ENCODE measurements around the gene FUS. TPM values are rescaled to one million over a fixed set of nuclear protein-coding genes. Genes with fewer than 3 reads are reported as not detected.
A peak's percentile ranks its signal among the peaks of the same experiment; 100 is the strongest.
"Not testable (repeated sequence)": the region's sequence is repeated elsewhere in the genome, so short reads cannot be mapped to it uniquely, and the experiment has no call there.

Gene FUS
- total and polyA plus RNA-seq, 2 of the 13 experiments (the other 11 are each of a cell fraction or from before 2014, with no cell fraction given) = 68.1 to 168 TPM

GRCh38 chr16:31136822-31137499, 43.0 kb upstream of the FUS start:
- H3K27me3 ChIP-seq (ENCODE audit: control insufficient read depth in 1 of 2, insufficient read depth in 2 of 2, low read length in 2 of 2); H2AFZ ChIP-seq (ENCODE audit: low read length); DNase-seq (ENCODE audit: low spot score); H3K9ac ChIP-seq (ENCODE audit: insufficient read depth, low read depth, low read length); BruUV-seq (replicated peaks); H3K9me3 ChIP-seq (ENCODE audit: low read length); H3K79me2 ChIP-seq (ENCODE audit: insufficient read depth, low read length); H3K4me2 ChIP-seq (ENCODE audit: low read depth, low read length); ATAC-seq; H3K4me3 ChIP-seq (replicated peaks in 1 of 3; ENCODE audit: insufficient read depth in 1 of 3, low read depth in 2 of 3, low read length in 3 of 3); H4K20me1 ChIP-seq (ENCODE audit: insufficient read depth, low read length); intact Hi-C loops (cut with micrococcal nuclease; ENCODE audit: unreplicated experiment); FAIRE-seq; in situ Hi-C loops (cut with HindIII; ENCODE audit: extremely low pct_ligation_motif_present, low pct_unique_long_range_greater_than_20kb); H3K27ac ChIP-seq (ENCODE audit: extremely low read length, insufficient read depth, low read length); CTCF ChIA-PET (ENCODE audit: low intra/inter-chr PET ratio, low total read pairs); H3K36me3 ChIP-seq (replicated peaks in 1 of 2; ENCODE audit: control insufficient read depth in 1 of 2, insufficient read depth in 2 of 2, low read length in 2 of 2): not testable (repeated sequence)
- 55% methylated on average over 20 of the region's 20 CpGs for WGBS (ENCODE audit: low lambda C conversion rate)
- POLR2A ChIA-PET = interaction anchor here (1.6 to 11.4 kb wide), 2 partner anchors 16 to 44 kb away, joined by 4 to 275 read pairs; partner anchors contain the start of gene KAT8
- peaks cover 68% of the 10 kb centered on the region for H3K4me1 ChIP-seq (ENCODE audit: insufficient read depth, low read length)
- TF ChIP-seq ZMYM3 (CRISPR knock-in tag; IDR thresholded peaks at IDR 0.05) (0 out of 2 replicates have a peak, but pooled peaks have one; percentile 22), KDM1A (CRISPR knock-in tag; IDR thresholded peaks at IDR 0.05) (peak; percentile 20; the same call in 1 of the 2 replicates), ZNF770 (CRISPR knock-in tag; IDR thresholded peaks at IDR 0.05) (peak; percentile 71), ZNF441 (CRISPR knock-in tag; IDR thresholded peaks at IDR 0.05; ENCODE audit: borderline replicate concordance) (peak; percentile 96), CEBPB (IDR thresholded peaks at IDR 0.05; ENCODE audit: borderline replicate concordance, low read depth, low read length) (peak; percentile 27; the same call in 1 of the 2 replicates)

Data from HepG2 (cell line).